NCI-H1092 treated with DMSO at 0.1 percent for 48 hours (cell line): ENCODE results near the gene PCDHB12.
"Not testable (repeated sequence)": the region's sequence is repeated elsewhere in the genome, so short reads cannot be mapped to it uniquely, and the experiment has no call there.

Experiments
- DNase-seq: peaks from one replicate; lab custom pipeline; 2025; lab: John Stamatoyannopoulos, UW

The PCDHB12 gene

DNA sequence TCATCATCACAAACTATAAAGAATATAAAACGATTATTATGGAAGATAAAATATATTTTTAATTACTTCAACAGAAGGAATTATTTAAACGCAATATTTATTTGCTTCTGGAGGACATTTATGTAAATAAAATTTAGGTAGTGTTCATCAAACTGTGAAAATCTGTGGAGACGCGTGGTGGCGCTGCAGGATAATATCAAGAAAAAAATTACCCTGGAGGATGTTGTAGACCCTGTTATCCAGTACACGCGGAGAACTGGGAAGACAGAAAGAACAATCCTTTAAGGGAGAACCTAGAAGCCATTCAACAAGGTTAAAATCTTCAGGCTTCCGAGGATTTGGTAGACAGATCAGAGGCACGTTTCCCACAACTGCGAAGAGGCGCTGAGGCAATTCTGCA is at the start of gene PCDHB12:
TSS of gene PCDHB12 (plus strand) at position 242 of the 400 bp plus-strand sequence. CDS start 189 bp downstream, outside the sequence.
- no peak for DNase-seq

DNA sequence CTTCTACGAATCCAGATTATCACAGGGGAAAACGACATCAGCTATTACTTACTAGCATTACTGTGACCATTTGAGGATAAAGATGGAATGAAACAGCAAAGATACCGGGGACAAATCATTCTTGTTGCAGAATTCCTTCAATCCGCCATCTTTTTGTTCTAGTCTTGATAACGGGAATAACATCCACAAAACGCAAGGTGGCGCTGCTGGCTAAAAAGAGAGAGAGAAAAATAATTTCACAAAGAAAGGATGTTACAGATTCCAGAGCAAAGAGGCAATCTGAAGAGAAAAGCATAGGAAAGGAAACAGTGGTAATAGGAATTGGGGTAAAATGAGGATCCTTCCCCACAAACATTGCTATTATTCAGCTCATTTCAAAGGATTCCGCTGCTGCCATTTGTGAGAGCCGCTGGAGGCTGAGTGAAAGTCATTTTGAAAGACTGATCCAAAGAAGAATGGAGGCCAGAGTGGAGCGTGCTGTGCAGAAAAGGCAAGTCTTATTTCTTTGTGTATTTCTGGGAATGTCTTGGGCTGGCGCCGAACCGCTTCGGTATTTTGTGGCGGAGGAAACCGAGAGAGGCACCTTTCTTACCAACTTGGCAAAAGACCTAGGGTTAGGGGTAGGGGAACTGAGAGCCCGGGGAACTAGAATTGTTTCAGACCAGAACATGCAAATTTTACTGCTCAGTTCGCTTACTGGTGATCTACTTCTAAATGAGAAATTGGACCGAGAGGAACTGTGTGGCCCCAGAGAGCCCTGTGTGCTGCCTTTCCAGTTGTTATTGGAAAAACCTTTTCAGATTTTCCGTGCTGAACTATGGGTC is 35.9 kb upstream of the PCDHB12 start, which contains the start of gene PCDHB7:
TSS of gene PCDHB7 (plus strand) at position 264 of the 824 bp plus-strand sequence. CDS start at position 456, 192 bp downstream.
- peak; percentile 35 for DNase-seq

DNA sequence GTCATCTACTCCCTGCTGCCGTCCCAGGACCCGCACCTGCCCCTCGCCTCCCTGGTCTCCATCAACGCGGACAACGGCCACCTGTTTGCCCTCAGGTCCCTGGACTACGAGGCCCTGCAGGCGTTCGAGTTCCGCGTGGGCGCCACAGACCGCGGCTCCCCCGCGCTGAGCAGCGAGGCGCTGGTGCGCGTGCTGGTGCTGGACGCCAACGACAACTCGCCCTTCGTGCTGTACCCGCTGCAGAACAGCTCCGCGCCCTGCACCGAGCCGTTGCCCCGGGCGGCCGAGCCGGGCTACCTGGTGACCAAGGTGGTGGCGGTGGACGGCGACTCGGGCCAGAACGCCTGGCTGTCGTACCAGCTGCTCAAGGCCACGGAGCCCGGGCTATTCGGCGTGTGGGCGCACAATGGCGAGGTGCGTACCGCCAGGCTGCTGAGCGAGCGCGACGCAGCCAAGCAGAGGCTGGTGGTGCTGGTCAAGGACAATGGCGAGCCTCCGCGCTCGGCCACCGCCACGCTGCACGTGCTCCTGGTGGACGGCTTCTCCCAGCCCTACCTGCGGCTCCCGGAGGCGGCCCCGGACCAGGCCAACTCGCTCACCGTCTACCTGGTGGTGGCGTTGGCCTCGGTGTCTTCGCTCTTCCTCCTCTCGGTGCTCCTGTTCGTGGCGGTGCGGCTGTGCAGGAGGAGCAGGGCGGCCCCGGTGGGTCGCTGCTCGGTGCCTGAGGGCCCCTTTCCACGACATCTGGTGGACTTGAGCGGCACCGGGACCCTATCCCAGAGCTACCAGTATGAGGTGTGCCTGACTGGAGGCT is 34.0 kb upstream of the PCDHB12 start:
- not testable (repeated sequence) for DNase-seq

DNA sequence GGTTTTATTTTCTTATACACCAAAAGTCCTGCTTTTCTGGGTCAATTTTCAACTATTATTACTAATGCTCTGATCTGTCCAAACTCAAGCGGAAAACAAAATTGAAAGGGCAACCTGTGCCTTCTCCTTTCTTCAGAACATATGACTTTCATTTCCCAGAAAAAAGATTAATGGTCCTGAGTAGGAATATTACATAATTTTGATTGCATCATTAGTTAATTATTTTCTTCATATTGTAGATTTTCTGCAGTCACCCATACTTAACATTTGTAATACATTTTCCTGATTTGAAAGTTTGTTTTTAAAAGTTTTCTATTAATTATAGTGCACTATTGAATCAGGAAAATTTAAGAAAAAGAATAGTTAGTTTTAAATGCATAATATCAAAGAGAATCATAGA is 32.6 kb upstream of the PCDHB12 start:
- no peak for DNase-seq

DNA sequence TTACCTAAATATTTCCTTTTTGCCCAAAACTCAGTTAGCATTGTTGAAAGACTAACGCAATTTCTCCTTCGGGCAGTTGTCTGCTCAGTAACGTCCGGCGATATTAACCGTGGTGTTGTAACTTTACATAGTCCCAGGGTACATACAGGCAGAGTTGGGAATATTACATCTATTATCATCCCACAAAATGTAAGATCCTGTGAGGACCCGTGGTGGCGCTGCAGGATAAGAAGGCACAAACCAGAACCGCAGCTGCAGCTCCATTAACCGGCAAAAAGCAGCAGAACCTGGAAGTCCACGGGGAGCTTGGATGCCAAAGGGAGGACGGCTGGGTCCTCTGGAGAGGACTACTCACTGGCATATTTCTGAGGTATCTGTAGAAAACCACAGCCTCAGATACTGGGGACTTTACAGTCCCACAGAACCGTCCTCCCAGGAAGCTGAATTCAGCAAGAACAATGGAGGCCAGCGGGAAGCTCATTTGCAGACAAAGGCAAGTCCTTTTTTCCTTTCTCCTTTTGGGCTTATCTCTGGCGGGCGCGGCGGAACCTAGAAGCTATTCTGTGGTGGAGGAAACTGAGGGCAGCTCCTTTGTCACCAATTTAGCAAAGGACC is 30.8 kb upstream of the PCDHB12 start, which contains the start of gene PCDHB8:
TSS of gene PCDHB8 (plus strand) at position 214 of the 615 bp plus-strand sequence. CDS start at position 459, 245 bp downstream.
- peak; percentile 23 for DNase-seq

DNA sequence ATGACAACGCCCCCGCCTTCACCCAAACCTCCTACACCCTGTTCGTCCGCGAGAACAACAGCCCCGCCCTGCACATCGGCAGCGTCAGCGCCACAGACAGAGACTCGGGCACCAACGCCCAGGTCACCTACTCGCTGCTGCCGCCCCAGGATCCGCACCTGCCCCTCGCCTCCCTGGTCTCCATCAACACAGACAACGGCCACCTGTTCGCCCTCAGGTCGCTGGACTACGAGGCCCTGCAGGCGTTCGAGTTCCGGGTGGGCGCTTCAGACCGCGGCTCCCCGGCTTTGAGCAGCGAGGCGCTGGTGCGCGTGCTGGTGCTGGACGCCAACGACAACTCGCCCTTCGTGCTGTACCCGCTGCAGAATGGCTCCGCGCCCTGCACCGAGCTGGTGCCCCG is 29.1 kb upstream of the PCDHB12 start:
- DNase-seq, result not testable (repeated sequence)

DNA sequence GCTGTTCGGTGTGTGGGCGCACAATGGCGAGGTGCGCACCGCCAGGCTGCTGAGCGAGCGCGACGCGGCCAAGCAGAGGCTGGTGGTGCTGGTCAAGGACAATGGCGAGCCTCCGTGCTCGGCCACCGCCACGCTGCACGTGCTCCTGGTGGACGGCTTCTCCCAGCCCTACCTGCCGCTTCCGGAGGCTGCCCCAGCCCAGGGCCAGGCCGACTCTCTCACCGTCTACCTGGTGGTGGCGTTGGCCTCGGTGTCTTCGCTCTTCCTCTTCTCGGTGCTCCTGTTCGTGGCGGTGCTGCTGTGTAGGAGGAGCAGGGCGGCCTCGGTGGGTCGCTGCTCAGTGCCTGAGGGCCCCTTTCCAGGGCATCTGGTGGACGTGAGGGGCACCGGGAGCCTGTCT is 28.6 kb upstream of the PCDHB12 start:
- not testable (repeated sequence) for DNase-seq

DNA sequence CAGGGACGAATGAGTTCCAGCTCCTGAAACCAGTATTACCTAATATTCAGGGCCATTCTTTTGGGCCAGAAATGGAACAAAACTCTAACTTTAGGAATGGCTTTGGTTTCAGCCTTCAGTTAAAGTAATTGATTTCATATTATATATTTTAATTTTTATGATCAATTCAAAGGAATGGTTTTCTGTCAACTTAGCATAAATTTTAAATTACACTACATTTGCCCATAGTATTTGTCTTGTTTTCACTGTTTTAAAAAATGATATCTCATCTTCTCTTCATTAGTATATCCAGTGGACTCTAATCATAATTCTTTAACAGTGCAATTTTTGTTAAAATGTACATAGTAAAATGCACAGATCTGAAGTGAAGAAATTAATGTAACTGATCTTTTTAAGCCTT is 28.2 kb upstream of the PCDHB12 start:
- DNase-seq, result no peak

DNA sequence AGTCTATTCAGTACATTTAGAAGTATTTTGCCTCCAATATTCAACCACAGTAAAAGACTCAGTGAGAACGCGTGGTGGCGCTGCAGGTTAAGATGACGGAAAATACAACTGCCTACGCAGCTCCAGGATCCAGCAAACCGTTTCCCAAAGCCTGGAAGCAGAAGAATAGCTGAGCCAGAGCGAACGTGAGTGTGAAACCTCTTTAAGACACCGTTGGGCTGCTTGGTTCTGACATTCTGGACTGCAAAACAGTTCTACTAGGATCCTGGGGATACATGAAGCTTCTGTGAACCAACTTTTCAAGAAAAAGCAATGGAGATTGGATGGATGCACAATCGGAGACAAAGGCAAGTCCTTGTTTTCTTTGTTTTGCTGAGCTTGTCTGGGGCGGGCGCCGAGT is 26.3 kb upstream of the PCDHB12 start, which contains the start of gene PCDHB16:
TSS of gene PCDHB16 (plus strand) at position 140 of the 400 bp plus-strand sequence. CDS start at position 313, 173 bp downstream.
- DNase-seq, result peak; percentile 24

DNA sequence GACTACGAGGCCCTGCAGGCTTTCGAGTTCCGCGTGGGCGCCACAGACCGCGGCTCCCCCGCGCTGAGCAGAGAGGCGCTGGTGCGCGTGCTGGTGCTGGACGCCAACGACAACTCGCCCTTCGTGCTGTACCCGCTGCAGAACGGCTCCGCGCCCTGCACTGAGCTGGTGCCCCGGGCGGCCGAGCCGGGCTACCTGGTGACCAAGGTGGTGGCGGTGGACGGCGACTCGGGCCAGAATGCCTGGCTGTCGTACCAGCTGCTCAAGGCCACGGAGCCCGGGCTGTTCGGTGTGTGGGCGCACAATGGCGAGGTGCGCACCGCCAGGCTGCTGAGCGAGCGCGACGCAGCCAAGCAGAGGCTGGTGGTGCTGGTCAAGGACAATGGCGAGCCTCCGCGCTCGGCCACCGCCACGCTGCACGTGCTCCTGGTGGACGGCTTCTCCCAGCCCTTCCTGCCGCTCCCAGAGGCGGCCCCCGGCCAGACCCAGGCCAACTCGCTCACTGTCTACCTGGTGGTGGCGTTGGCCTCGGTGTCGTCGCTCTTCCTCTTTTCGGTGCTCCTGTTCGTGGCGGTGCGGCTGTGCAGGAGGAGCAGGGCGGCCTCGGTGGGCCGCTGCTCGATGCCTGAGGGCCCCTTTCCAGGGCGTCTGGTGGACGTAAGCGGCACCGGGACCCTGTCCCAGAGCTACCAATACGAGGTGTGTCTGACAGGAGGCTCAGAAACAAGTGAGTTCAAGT is 24.2 kb upstream of the PCDHB12 start:
- DNase-seq, result not testable (repeated sequence)

DNA sequence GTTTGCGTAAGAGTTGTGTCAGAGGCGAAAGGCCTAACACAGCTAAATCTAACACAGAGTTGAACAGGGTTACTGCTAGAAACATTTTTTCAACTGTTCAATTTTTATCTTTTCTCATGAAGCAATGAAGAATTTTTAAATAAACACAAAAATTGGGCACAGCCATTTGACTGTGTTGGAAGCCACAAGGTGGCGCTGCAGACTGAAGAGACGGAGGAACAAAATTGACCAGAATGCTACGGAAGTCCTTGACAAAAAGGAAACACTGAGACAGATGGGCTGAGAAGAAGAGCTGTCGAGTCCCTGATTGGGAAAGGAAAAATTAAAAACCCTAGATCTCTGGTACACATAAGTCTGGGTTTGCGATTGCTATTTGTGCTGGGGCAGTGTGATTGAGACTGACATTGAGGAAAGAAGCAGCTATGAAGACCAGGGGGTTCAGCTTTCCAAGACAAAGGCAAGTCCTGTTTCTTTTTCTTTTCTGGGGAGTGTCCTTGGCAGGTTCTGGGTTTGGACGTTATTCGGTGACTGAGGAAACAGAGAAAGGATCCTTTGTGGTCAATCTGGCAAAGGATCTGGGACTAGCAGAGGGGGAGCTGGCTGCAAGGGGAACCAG is 21.5 kb upstream of the PCDHB12 start, which contains the start of gene PCDHB9:
TSS of gene PCDHB9 (plus strand) at position 265 of the 616 bp plus-strand sequence. CDS start at position 423, 158 bp downstream.
- DNase-seq, result peak; percentile 27

DNA sequence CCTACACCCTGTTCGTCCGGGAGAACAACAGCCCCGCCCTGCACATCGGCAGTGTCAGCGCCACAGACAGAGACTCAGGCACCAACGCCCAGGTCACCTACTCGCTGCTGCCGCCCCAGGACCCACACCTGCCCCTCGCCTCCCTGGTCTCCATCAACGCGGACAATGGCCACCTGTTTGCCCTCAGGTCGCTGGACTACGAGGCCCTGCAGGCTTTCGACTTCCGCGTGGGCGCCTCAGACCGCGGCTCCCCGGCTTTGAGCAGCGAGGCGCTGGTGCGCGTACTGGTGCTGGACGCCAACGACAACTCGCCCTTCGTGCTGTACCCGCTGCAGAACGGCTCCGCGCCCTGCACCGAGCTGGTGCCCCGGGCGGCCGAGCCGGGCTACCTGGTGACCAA is 19.8 kb upstream of the PCDHB12 start:
- DNase-seq, result not testable (repeated sequence)

DNA sequence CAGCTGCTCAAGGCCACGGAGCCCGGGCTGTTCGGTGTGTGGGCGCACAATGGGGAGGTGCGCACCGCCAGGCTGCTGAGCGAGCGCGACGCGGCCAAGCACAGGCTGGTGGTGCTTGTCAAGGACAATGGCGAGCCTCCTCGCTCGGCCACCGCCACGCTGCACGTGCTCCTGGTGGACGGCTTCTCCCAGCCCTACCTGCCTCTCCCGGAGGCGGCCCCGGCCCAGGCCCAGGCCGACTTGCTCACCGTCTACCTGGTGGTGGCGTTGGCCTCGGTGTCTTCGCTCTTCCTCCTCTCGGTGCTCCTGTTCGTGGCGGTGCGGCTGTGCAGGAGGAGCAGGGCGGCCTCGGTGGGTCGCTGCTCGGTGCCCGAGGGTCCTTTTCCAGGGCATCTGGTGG is 19.4 kb upstream of the PCDHB12 start:
- DNase-seq, result not testable (repeated sequence)

DNA sequence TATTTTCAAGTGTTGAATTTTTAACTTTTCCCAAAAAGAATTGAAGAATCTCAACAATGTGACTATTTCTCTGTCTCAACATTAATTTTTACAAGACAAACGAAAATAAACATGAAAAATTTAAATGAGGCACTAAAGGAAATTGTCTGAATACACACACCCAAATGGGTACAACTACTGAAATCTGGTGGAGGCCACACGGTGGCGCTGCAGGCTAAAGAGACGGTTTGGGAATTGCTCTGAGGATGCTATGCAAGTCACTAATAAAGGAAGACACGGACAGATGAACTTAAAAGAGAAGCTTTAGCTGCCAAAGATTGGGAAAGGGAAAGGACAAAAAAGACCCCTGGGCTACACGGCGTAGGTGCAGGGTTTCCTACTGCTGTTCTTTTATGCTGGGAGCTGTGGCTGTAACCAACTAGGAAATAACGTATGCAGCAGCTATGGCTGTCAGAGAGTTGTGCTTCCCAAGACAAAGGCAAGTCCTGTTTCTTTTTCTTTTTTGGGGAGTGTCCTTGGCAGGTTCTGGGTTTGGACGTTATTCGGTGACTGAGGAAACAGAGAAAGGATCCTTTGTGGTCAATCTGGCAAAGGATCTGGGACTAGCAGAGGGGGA is 16.3 kb upstream of the PCDHB12 start, which contains the start of gene PCDHB10:
TSS of gene PCDHB10 (plus strand) at position 244 of the 616 bp plus-strand sequence. CDS start at position 444, 200 bp downstream.
- no peak for DNase-seq

DNA sequence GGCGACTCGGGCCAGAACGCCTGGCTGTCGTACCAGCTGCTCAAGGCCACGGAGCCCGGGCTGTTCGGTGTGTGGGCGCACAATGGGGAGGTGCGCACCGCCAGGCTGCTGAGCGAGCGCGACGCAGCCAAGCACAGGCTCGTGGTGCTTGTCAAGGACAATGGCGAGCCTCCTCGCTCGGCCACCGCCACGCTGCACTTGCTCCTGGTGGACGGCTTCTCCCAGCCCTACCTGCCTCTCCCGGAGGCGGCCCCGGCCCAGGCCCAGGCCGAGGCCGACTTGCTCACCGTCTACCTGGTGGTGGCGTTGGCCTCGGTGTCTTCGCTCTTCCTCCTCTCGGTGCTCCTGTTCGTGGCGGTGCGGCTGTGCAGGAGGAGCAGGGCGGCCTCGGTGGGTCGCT is 14.2 kb upstream of the PCDHB12 start:
- not testable (repeated sequence) for DNase-seq

DNA sequence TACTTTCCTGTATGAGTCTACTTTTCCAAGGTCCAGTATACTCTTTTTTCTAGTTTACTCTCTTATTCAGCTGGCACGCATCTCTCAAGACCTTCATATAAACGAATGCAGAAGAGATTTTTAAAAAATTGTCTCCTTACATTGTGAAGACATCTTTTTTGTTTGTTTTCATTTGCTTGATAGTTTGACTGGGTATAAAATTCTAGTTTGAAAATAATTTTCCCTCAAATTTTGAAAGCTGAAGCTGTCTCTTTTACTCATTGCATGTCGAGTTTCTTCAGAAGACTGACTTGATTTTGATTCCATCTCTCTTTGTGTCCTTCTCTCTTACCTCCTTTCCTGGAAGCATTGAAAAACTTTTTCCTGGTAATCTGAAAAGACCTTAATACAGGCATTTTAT is 12.2 kb upstream of the PCDHB12 start:
- DNase-seq, result no peak

DNA sequence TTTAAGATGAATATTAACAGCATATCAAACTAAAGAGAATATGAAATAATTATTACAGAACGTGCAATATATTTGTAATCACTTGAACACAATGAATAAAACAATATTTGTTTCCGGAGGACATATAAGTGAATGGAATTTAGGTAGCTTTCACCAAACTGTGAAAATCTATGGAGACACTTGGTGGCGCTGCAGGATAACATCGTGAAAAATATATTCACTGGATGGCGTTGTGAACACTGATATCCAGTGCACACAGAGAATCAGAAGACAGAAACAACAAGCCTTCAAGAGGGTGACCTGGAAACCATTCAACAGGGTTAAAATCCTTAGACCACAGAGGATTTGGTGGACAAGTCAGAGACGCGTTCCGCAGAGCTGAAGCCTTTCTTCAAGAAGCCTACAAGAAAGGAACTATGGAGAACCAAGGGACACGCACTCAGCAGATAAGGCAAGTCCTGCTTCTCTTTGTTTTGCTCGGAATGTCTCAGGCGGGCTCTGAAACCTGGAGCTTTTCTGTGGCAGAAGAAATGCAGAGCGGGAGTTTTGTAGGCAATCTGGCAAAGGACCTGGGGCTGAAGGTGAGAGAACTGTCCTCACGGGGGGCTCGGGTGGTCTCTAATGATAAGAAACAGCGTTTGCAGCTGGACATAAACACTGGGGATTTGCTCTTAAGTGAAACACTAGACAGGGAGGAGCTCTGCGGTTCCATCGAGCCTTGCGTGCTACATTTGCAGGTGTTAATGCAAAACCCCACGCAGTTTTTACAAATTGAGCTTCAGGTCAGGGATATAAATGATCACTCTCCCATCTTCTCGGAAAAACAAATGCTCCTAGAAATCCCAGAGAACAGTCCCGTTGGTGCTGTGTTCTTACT is 8.9 kb upstream of the PCDHB12 start, which contains the start of gene PCDHB11:
TSS of gene PCDHB11 (plus strand) at position 269 of the 877 bp plus-strand sequence. CDS start at position 417, 148 bp downstream.
- DNase-seq, result no peak

DNA sequence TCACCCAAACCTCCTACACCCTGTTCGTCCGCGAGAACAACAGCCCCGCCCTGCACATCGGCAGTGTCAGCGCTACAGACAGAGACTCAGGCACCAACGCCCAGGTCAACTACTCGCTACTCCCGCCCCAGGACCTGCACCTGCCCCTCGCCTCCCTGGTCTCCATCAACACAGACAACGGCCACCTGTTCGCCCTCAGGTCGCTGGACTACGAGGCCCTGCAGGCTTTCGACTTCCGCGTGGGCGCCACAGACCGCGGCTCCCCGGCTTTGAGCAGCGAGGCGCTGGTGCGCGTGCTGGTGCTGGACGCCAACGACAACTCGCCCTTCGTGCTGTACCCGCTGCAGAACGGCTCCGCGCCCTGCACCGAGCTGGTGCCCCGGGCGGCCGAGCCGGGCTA is 7.4 kb upstream of the PCDHB12 start:
- DNase-seq, result not testable (repeated sequence)

DNA sequence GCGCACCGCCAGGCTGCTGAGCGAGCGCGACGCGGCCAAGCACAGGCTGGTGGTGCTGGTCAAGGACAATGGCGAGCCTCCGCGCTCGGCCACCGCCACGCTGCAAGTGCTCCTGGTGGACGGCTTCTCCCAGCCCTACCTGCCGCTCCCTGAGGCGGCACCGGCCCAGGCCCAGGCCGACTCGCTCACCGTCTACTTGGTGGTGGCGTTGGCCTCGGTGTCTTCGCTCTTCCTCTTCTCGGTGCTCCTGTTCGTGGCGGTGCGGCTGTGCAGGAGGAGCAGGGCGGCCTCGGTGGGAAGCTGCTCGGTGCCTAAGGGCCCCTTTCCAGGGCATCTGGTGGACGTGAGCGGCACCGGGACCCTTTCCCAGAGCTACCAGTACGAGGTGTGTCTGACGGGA is 6.9 kb upstream of the PCDHB12 start:
- not testable (repeated sequence) for DNase-seq
